ENCODE measurements around the gene BACH2. TPM values are rescaled to one million over a fixed set of nuclear protein-coding genes. Genes with fewer than 3 reads are reported as not detected.
"Not testable (repeated sequence)": the region's sequence is repeated elsewhere in the genome, so short reads cannot be mapped to it uniquely, and the experiment has no call there.

Gene BACH2
- total RNA-seq, 2 donors from 2014 or later, result 53.7 to 69.9 TPM

DNA sequence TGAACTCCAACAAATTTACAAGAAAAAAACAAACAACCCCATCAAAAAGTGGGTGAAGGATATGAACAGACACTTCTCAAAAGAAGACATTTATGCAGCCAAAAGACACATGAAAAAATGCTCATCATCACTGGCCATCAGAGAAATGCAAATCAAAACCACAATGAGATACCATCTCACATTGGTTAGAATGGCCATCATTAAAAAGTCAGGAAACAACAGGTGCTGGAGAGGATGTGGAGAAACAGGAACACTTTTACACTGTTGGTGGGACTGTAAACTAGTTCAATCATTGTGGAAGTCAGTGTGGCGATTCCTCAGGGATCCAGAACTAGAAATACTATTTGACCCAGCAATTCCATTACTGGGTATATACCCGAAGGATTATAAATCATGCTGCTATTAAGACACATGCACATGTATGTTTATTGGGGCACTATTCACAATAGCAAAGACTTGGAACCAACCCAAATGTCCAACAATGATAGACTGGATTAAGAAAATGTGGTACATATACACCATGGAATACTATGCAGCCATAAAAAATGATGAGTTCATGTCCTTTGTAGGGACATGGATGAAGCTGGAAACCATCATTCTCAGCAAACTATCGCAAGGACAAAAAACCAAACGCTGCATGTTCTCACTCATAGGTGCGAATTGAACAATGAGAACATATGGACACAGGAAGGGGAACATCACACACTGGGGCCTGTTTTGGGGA lies 264.0 kb downstream of the BACH2 start:
- not testable (repeated sequence) for H3K9me3 ChIP-seq (ENCODE audit: control insufficient read depth, low read length, poor library complexity, severe bottlenecking); H3K36me3 Mint-ChIP-seq (ENCODE audit: low read depth); DNase-seq; H3K4me3 Mint-ChIP-seq; ATAC-seq; H3K27me3 Mint-ChIP-seq; H3K27ac Mint-ChIP-seq
- H3K4me1 Mint-ChIP-seq, result peaks cover 47% of the 10 kb centered on the region

DNA sequence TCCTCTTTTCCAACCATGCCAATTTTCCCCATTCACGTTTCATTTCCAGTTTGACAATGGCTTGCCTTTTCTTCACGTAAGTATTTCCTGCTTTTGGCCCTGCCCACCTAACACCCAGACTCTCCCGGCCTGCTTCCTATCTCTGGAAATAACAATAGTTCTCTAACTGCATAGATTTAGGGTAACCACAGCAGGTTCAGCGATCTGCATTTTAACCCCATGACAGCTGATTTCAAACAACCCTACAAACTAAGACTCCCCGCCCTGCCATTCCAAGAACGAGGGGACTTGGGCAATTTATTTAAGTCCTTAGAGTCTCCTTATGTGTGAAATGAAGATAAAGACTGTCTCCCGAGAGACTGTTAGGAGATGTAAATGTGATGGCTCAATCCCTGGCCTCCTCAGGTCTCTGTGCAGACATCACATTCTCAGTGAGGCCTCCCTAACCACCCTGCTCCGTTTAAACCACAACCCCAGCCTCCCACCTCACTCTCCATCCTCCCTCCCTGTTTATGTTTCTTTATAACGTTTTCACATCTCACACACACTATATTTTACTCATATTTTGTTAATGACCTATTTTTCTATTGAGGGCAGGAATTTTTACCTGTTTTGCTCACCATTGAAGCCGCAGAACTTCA lies 267.5 kb downstream of the BACH2 start:
- Mint-ChIP-seq H3K4me1 (peaks cover 50% of the 10 kb centered on the region), H3K27me3 (no peaks in the 10 kb centered on the region), H3K4me3 (peak overlapping the region; percentile 78), H3K36me3 (ENCODE audit: low read depth) (peaks cover 9% of the 10 kb centered on the region), H3K27ac (peak overlapping the region; percentile 77)
- peak; percentile 54 for ATAC-seq
- no peak for DNase-seq
- no peaks in the 10 kb centered on the region for H3K9me3 ChIP-seq (ENCODE audit: control insufficient read depth, low read length, poor library complexity, severe bottlenecking)

DNA sequence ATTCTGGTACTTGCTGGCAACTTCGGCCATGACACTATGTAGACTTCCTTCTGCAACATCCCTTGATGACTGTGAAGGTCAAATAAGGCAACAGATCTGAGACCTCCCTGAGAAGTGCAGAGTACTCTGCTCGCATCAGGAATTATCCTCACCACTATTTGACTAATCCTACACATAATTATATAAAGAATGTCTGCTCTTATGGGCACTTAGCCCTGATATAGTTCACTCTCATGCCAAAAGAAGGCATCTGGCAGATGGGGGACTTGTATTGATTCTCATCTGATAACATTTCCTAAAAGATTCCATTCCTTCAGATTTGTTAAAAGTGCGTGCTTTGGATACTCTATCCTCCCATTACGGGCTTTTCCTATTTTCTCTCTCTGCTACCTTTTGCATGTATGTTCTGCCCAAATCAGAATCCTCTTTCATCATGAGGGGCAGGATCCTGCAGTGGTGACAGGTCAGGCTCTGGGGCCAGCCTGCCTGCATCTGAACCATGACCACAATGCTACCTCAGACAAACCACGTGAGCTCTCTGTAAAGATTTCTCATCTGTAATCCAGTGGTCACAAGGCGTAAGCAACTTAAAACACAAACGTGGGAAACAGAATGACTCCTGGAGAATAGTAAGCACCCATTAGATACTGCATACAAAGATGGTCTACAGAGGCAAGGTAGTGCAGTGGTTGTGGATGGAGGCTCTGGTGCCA lies 268.4 kb downstream of the BACH2 start:
- peak overlapping the region; percentile 77 for H3K27ac Mint-ChIP-seq
- H3K36me3 Mint-ChIP-seq (ENCODE audit: low read depth), result peaks cover 11% of the 10 kb centered on the region
- H3K27me3 Mint-ChIP-seq, result no peaks in the 10 kb centered on the region
- no peak overlapping the region for H3K4me3 Mint-ChIP-seq
- H3K9me3 ChIP-seq (ENCODE audit: control insufficient read depth, low read length, poor library complexity, severe bottlenecking), result no peaks in the 10 kb centered on the region
- ATAC-seq, result peak; percentile 33
- no peak for DNase-seq
- H3K4me1 Mint-ChIP-seq, result peaks cover 48% of the 10 kb centered on the region

DNA sequence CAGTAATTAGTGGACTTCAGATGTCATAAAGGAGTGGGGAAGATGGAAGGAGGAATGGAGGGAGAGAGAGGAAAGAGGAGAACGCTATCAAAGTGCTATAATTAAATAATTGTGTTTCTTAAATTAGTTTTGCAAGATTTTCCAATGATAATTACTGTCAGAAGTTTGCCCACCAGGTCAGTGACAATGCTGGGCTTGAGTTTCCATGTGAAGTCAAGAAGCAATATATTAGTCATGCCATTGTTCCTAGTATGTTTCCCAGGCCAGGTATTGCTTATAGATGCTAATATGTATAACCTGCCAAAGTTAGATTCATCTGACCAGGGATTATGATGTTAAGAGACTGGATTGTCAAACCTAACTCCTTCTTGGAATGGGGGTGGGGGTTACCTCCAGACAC lies 270.4 kb downstream of the BACH2 start:
- Mint-ChIP-seq H3K27me3 (no peaks in the 10 kb centered on the region), H3K4me3 (no peak overlapping the region), H3K27ac (no peak overlapping the region), H3K36me3 (ENCODE audit: low read depth) (peaks cover 11% of the 10 kb centered on the region), H3K4me1 (peaks cover 48% of the 10 kb centered on the region)
- DNase-seq, result no peak
- ATAC-seq, result no peak
- no peaks in the 10 kb centered on the region for H3K9me3 ChIP-seq (ENCODE audit: control insufficient read depth, low read length, poor library complexity, severe bottlenecking)

DNA sequence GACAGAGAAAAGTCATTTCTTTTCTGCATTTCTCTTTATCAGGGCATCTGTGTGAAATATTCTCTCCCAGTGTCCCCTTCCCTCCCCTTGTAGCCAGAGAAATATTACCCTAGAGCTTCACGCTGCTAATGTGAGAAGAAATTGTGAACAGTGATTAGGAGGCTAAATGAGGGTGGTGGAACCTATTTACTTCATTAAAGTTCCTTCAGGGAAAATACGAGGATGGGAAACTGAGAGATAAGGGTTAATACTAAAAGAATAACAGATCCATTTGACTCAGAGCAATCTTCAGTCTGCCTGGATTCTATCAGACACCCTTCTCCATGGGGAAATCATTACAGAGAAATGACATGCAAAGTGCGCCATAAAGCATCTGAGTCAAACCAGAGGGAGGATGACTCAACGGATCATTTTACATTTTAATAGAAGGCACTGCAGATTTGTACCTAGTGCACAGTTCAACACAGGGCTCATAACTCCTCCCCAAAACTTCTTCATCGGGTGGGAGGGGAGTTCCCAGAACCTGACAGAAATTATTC lies 271.1 kb downstream of the BACH2 start:
- Mint-ChIP-seq H3K27ac (no peak overlapping the region), H3K4me1 (peaks cover 50% of the 10 kb centered on the region), H3K27me3 (no peaks in the 10 kb centered on the region), H3K36me3 (ENCODE audit: low read depth) (peaks cover 11% of the 10 kb centered on the region), H3K4me3 (no peak overlapping the region)
- DNase-seq, result no peak
- no peaks in the 10 kb centered on the region for H3K9me3 ChIP-seq (ENCODE audit: control insufficient read depth, low read length, poor library complexity, severe bottlenecking)
- peak; percentile 60 for ATAC-seq

DNA sequence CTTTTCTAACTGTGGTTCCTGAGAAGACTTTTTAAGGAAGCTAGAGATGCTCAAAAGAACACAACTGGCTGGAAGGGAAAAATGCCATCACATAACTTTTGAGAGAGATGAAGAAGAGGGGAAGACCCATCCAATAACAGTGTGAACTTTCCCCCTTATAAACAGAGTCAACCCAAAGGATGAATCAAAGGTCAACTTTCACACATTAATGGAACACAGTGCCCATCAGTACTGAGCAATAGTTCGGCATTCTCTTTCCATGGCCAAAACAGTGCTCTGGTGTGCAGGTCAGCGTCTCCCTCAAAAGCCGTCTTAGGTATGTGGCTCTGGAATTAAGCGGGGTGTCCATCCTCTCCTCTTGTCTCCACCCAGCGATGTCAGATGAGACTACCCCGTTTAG lies 272.0 kb downstream of the BACH2 start:
- H3K27me3 Mint-ChIP-seq, result no peaks in the 10 kb centered on the region
- H3K4me3 Mint-ChIP-seq, result no peak overlapping the region
- H3K4me1 Mint-ChIP-seq, result peaks cover 46% of the 10 kb centered on the region
- DNase-seq, result no peak
- H3K36me3 Mint-ChIP-seq (ENCODE audit: low read depth), result peaks cover 10% of the 10 kb centered on the region
- no peak for ATAC-seq
- peak overlapping the region; percentile 61 for H3K27ac Mint-ChIP-seq
- H3K9me3 ChIP-seq (ENCODE audit: control insufficient read depth, low read length, poor library complexity, severe bottlenecking), result no peaks in the 10 kb centered on the region

DNA sequence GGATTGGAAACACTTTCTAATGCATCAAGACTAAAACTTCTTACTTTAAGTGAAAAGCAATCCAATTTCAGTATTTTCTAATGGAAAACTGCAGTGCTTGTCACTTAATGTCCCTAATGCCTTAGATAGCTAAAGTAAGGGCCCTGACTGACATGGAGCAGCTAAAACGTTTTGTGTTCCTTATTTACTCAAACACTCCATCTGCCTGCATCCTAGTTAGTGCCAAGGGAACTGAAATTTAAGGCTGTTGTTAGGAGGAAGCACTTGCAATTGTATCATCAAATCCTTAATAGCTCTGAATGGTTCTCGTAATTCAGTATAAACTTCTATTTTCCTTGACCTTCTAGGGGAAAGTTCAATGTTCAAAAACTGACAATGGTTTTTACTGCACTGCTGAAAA lies 274.9 kb downstream of the BACH2 start:
- Mint-ChIP-seq H3K36me3 (ENCODE audit: low read depth) (peaks cover 7% of the 10 kb centered on the region), H3K27me3 (no peaks in the 10 kb centered on the region), H3K27ac (no peak overlapping the region), H3K4me1 (peaks cover 30% of the 10 kb centered on the region), H3K4me3 (no peak overlapping the region)
- no peak for DNase-seq
- ATAC-seq, result no peak
- no peaks in the 10 kb centered on the region for H3K9me3 ChIP-seq (ENCODE audit: control insufficient read depth, low read length, poor library complexity, severe bottlenecking)

DNA sequence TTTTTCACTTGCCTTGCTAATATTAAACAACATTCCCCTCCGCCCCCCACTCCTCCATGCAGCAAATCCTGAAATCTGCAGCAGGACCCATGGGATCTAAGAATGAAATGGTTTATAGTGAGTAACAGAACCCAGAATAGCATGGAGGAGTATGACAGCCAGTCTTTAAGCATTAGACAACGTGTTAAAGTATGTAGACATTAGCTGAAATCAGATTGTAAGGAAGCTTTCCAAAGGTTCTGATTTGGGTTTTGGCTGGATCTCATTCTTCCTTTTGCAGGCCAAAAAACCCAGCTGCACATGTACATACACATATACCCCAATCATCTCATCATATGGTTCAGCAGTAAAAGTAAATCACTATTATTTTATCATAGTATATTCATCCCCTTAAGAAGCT lies 275.9 kb downstream of the BACH2 start:
- H3K27me3 Mint-ChIP-seq, result no peaks in the 10 kb centered on the region
- ATAC-seq, result no peak
- no peaks in the 10 kb centered on the region for H3K9me3 ChIP-seq (ENCODE audit: control insufficient read depth, low read length, poor library complexity, severe bottlenecking)
- H3K27ac Mint-ChIP-seq, result no peak overlapping the region
- peaks cover 26% of the 10 kb centered on the region for H3K4me1 Mint-ChIP-seq
- peaks cover 10% of the 10 kb centered on the region for H3K36me3 Mint-ChIP-seq (ENCODE audit: low read depth)
- no peak for DNase-seq
- no peak overlapping the region for H3K4me3 Mint-ChIP-seq

DNA sequence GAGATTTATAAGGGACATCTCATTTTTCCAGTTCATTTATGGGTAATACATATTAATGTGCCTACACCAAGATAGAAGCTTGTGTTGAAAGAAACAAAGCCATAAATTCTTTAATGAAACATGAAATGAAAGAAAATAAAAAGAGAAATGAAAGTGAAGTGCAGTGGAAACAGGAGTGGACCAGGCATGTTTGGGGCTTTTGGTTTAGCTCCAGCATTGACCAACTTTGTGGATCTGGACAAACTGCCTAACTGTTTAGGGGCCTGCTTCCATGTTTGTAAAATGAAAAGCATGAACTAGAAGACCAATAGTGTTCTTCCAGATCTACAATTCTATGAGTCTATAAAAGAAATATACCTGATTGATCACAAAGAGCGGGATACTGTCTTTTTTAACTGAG lies 277.4 kb downstream of the BACH2 start:
- H3K4me1 Mint-ChIP-seq, result peaks cover 17% of the 10 kb centered on the region
- peaks cover 6% of the 10 kb centered on the region for H3K36me3 Mint-ChIP-seq (ENCODE audit: low read depth)

DNA sequence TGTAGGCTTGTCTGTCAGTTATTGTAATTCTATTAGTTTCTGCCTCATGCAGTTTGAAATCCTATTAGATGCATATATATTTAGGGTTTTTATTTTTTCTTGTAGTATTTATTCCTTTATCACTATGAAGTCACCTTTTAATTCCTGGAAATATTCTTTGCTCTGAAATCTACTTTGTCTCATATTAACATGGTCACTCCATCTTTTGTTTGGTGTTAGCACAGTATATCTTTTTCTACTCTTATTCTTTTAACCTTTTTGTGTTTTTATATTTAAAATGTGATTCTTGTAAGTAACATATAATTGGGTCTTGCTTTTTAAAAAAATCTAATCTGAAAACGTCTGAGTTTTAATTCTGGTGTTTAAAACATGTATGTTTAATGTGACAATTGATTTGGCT lies 280.8 kb downstream of the BACH2 start:
- no peak for ATAC-seq
- Mint-ChIP-seq H3K36me3 (ENCODE audit: low read depth) (peaks cover 3% of the 10 kb centered on the region), H3K4me3 (no peak overlapping the region), H3K27ac (peak overlapping the region; percentile 32), H3K4me1 (peaks cover 17% of the 10 kb centered on the region), H3K27me3 (no peaks in the 10 kb centered on the region)
- no peak for DNase-seq
- H3K9me3 ChIP-seq (ENCODE audit: control insufficient read depth, low read length, poor library complexity, severe bottlenecking), result no peaks in the 10 kb centered on the region

More for the DNA sequence above, 277.4 kb downstream of the BACH2 start:
- H3K9me3 ChIP-seq (ENCODE audit: control insufficient read depth, low read length, poor library complexity, severe bottlenecking), result no peaks in the 10 kb centered on the region
- no peak for DNase-seq
- Mint-ChIP-seq H3K27me3 (no peaks in the 10 kb centered on the region), H3K4me3 (no peak overlapping the region), H3K27ac (no peak overlapping the region)
- no peak for ATAC-seq

DNA sequence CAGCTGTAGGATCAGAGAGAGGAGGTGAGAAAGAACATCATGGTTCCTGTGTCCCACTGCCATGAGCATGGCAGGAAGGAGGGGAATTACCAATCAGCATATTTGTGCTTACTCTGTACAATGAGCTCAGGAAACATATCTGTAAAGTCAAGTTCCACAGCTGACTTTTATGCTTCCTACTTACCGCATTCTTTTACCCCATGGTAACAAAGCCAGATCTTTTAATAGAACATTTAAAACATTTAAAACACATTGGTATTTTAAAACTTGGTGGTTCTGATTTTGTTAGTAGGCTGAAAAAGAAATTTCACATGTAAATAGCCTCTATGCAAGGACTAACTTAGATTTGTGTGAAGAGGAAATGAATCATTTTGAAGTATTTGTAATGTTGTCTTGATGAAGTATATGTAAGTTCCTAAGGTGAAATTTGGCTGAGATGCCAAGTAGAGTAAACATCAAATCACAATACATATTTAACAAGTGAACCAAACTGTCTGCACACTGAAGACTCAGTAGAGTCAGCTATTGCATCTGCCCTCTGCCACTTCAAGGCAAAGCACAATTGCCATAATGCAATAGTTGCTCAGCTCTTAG lies 287.6 kb downstream of the BACH2 start:
- Mint-ChIP-seq H3K4me3 (no peak overlapping the region), H3K27me3 (no peaks in the 10 kb centered on the region), H3K36me3 (ENCODE audit: low read depth) (peaks cover 8% of the 10 kb centered on the region), H3K4me1 (peaks cover 25% of the 10 kb centered on the region), H3K27ac (peak overlapping the region; percentile 6)
- ATAC-seq, result peak; percentile 36
- DNase-seq, result no peak
- H3K9me3 ChIP-seq (ENCODE audit: control insufficient read depth, low read length, poor library complexity, severe bottlenecking), result no peaks in the 10 kb centered on the region

DNA sequence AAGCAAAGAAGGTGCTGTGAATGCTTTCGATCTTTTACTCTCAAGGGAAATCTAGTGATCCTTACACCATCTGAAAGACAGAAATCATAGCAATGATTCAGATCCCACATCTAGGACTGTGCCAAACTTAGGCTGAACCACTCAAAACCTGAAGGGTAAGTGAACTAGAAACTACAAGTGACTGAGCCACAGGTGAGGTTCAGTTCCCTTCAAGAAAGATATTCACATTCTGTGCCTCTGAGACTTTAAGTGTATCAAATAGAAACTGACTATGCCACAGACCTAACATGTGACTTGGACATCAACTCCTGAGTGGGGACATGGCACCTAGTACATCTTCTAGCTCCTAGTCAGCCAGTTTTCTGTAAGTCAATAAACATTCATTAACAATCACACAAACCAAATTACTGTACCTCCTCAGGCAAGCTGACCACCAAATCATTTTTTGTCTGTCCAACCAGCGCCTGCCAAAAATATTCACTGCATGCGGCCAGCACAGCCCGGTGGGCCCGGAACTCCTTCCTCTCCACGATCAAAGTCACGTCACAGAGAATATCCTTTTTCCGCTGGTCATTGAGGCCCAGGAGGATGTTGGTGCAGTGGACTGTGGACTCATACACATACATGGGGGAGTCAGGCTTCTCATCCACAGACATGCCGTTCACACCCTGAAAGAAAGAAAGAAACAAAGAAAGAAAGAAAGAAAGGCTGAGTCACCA lies 288.3 kb downstream of the BACH2 start:
- ATAC-seq, result no peak
- no peaks in the 10 kb centered on the region for H3K9me3 ChIP-seq (ENCODE audit: control insufficient read depth, low read length, poor library complexity, severe bottlenecking)
- H3K27ac Mint-ChIP-seq, result peak overlapping the region; percentile 6
- H3K4me1 Mint-ChIP-seq, result peaks cover 25% of the 10 kb centered on the region
- H3K27me3 Mint-ChIP-seq, result no peaks in the 10 kb centered on the region
- no peak for DNase-seq
- peaks cover 8% of the 10 kb centered on the region for H3K36me3 Mint-ChIP-seq (ENCODE audit: low read depth)
- H3K4me3 Mint-ChIP-seq, result no peak overlapping the region

Data from T-helper 17 cell (primary cell).